Measurements from ENCODE around the gene SNRPE. TPM values are rescaled to one million over a fixed set of nuclear protein-coding genes. Genes with fewer than 3 reads are reported as not detected.

The SNRPE gene
- total RNA-seq, 2 experiments from 2014 or later, result 167 to 209 TPM

Other genes starting within 250 kb of the SNRPE start
- 100 to 1,000 TPM in 1 of 2 experiments, 10 to 100 TPM in 1; 96.1 to 130 TPM for gene ATP2B4, start 234.8 kb upstream of the SNRPE start, total RNA-seq
- 10 to 100 TPM; 20.3 to 22.3 TPM for gene LAX1, start 96.4 kb upstream of the SNRPE start, total RNA-seq
- gene ZBED6, start 66.0 kb upstream of the SNRPE start, total RNA-seq, result 10 to 100 TPM; 18.6 to 21.1 TPM
- 10 to 100 TPM; 98.5 to 99.5 TPM for gene ZC3H11A, start 66.0 kb upstream of the SNRPE start, total RNA-seq
- 1 to 10 TPM; 1.0 to 1.9 TPM for gene SOX13, start 211.5 kb downstream of the SNRPE start, total RNA-seq